GM12878 (cell line): ENCODE data around the gene COL2A1.

Source experiments
- ATF3 ChIP-seq: IDR thresholded peaks from 2 replicates; pipeline ENCODE4 v1.6.1; 2011; ENCODE audit warnings: low read depth, mild to moderate bottlenecking, low read length, moderate library complexity, borderline replicate concordance; ENCODE audit errors: extremely low read depth
- ATF7 ChIP-seq: fragments of 450-650 bp; IDR thresholded peaks from 2 replicates; pipeline ENCODE4 v1.6.1; 2016; ENCODE audit warnings: low read depth, mild to moderate bottlenecking
- EZH2 ChIP-seq: IDR thresholded peaks from 2 replicates; pipeline ENCODE4 v1.6.1; 2012; ENCODE audit warnings: low read depth, mild to moderate bottlenecking, control low read depth, inconsistent platforms, low read length, borderline replicate concordance; ENCODE audit not compliant: control insufficient read depth
- FOXK2 ChIP-seq: fragments of 450-650 bp; IDR thresholded peaks from 2 replicates; pipeline ENCODE4 v1.6.1; 2017; ENCODE audit warnings: mild to moderate bottlenecking, moderate library complexity
- HDAC2 ChIP-seq: fragments of 200-600 bp; sonication (generic); IDR thresholded peaks from 2 replicates; pipeline ENCODE4 v1.6.1; 2017
- JUND ChIP-seq: IDR thresholded peaks from 2 replicates; pipeline ENCODE4 v1.6.1; 2012; ENCODE audit warnings: low read depth, mild to moderate bottlenecking, low read length, improper control_type of control experiment, moderate library complexity
- POLR2A ChIP-seq: IDR thresholded peaks from 2 replicates; pipeline ENCODE4 v1.6.1; 2011; ENCODE audit warnings: low read depth, mild to moderate bottlenecking, low read length
- TBL1XR1 ChIP-seq: IDR thresholded peaks from 2 replicates; pipeline ENCODE4 v1.6.1; 2012; ENCODE audit warnings: low read depth, low read length, improper control_type of control experiment
- TCF12 ChIP-seq: IDR thresholded peaks from 2 replicates; pipeline ENCODE4 v1.6.1; 2011; ENCODE audit warnings: low read depth, mild to moderate bottlenecking, low read length
- YY1 ChIP-seq: IDR thresholded peaks from 2 replicates; pipeline ENCODE4 v1.6.1; 2011; ENCODE audit warnings: low read depth, mild to moderate bottlenecking, low read length
- ZNF207 ChIP-seq: fragments of 450-650 bp; IDR thresholded peaks from 2 replicates; pipeline ENCODE4 v1.6.1; 2014; ENCODE audit warnings: antibody characterized with exemption, mild to moderate bottlenecking, borderline replicate concordance
- ZSCAN29 ChIP-seq: fragments of 450-650 bp; IDR thresholded peaks from 2 replicates; pipeline ENCODE4 v1.6.1; 2017; ENCODE audit warnings: mild to moderate bottlenecking, moderate library complexity

- TF ChIP-seq HDAC2, result no peak
- no peak for TF ChIP-seq POLR2A
- TF ChIP-seq YY1, result no peak
- TF ChIP-seq ZSCAN29, result no peak
- TF ChIP-seq ATF7, result no peak
- no peak for TF ChIP-seq ZNF207
- TF ChIP-seq TBL1XR1, result no peak
- TF ChIP-seq EZH2, result no peak
- no peak for TF ChIP-seq ATF3
- TF ChIP-seq FOXK2, result no peak
- TF ChIP-seq TCF12, result no peak
- no peak for TF ChIP-seq JUND
Measured at GRCh38 chr12:47984331-47984801, 19.9 kb downstream of the COL2A1 start.
